Measurements from ENCODE around the gene KL.

- TF ChIP-seq CTCF (IDR thresholded peaks at IDR 0.05 in 2 of 3, conservative IDR thresholded peaks at IDR 0.05 in 1 of 3; ENCODE audit: borderline replicate concordance in 1 of 3, insufficient read depth in 1 of 3, low read depth in 2 of 3, low read length in 2 of 3) (no peak), POLR2A (IDR thresholded peaks at IDR 0.05; ENCODE audit: borderline replicate concordance, extremely low read depth, insufficient read depth, insufficient read length) (no peak), YY1 (IDR thresholded peaks at IDR 0.05; ENCODE audit: extremely low read depth, insufficient replicate concordance, low read depth, low read length) (no peak), RAD21 (IDR thresholded peaks at IDR 0.05; ENCODE audit: low read depth) (no peak), REST (IDR thresholded peaks at IDR 0.05; ENCODE audit: low read depth) (no peak), SP1 (IDR thresholded peaks at IDR 0.05; ENCODE audit: low read depth) (no peak), EZH2 (IDR thresholded peaks at IDR 0.05) (no peak), EZH2phosphoT487 (IDR thresholded peaks at IDR 0.05; ENCODE audit: borderline replicate concordance) (no peak), POLR2AphosphoS5 (IDR thresholded peaks at IDR 0.05; ENCODE audit: low read depth, low read length) (no peak), TCF7L2 (IDR thresholded peaks at IDR 0.05; ENCODE audit: borderline replicate concordance, extremely low read depth, insufficient read depth, insufficient read length) (no peak), SIN3A (IDR thresholded peaks at IDR 0.05; ENCODE audit: low read depth) (no peak), ZNF274 (IDR thresholded peaks at IDR 0.05; ENCODE audit: low read depth, low read length) (no peak), ELF1 (IDR thresholded peaks at IDR 0.05; ENCODE audit: borderline replicate concordance, low read depth) (no peak), CEBPB (IDR thresholded peaks at IDR 0.05; ENCODE audit: low read depth) (no peak)
Measured at GRCh38 chr13:32984857-32985626, 31.2 kb upstream of the KL start.

Data from HCT116 (cell line).